ENCODE measurements around the gene NEUROG2.

NEUROG2 gene

DNA sequence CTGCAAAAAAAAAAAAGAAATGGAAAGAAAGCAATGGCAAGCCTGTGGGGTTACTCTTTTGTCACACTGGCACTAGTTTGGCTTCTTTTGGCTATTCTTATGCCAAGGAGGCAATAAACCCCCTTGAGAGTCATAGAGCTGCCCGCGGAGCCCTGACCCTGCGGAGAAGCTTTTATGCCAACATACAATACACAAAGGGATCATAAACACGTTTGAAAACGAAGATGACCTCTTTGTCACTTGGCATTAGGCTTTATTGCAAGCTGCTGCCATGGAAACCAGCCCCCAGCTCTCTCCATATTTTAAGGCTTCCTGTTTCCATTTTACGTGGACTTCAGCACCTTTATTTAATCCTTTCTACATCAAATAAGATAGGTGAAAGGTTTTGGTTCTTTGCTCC lies 7.6 kb downstream of the NEUROG2 start:
- no peak for TF ChIP-seq ZBTB7A (IDR thresholded peaks at IDR 0.05; ENCODE audit: low read depth)
- TF ChIP-seq FOXM1 (IDR thresholded peaks at IDR 0.05; ENCODE audit: borderline replicate concordance, low read depth) = no peak
- TF ChIP-seq NFIC (IDR thresholded peaks at IDR 0.05) = no peak
- no peak for TF ChIP-seq EP300 (IDR thresholded peaks at IDR 0.05; ENCODE audit: borderline replicate concordance)
- TF ChIP-seq, protein P1, sequence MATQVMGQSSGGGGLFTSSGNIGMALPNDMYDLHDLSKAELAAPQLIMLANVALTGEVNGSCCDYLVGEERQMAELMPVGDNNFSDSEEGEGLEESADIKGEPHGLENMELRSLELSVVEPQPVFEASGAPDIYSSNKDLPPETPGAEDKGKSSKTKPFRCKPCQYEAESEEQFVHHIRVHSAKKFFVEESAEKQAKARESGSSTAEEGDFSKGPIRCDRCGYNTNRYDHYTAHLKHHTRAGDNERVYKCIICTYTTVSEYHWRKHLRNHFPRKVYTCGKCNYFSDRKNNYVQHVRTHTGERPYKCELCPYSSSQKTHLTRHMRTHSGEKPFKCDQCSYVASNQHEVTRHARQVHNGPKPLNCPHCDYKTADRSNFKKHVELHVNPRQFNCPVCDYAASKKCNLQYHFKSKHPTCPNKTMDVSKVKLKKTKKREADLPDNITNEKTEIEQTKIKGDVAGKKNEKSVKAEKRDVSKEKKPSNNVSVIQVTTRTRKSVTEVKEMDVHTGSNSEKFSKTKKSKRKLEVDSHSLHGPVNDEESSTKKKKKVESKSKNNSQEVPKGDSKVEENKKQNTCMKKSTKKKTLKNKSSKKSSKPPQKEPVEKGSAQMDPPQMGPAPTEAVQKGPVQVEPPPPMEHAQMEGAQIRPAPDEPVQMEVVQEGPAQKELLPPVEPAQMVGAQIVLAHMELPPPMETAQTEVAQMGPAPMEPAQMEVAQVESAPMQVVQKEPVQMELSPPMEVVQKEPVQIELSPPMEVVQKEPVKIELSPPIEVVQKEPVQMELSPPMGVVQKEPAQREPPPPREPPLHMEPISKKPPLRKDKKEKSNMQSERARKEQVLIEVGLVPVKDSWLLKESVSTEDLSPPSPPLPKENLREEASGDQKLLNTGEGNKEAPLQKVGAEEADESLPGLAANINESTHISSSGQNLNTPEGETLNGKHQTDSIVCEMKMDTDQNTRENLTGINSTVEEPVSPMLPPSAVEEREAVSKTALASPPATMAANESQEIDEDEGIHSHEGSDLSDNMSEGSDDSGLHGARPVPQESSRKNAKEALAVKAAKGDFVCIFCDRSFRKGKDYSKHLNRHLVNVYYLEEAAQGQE (IDR thresholded peaks at IDR 0.05; ENCODE audit: low read depth) = no peak
- TF ChIP-seq CEBPB (IDR thresholded peaks at IDR 0.05) = no peak
- TF ChIP-seq YY1 (IDR thresholded peaks at IDR 0.05; ENCODE audit: low read depth) = no peak
- no peak for TF ChIP-seq CREB1 (IDR thresholded peaks at IDR 0.05; ENCODE audit: low read depth)
- no peak for TF ChIP-seq TEAD4 (IDR thresholded peaks at IDR 0.05)
- no peak for TF ChIP-seq EGR1 (IDR thresholded peaks at IDR 0.05)
- TF ChIP-seq TAF1 (IDR thresholded peaks at IDR 0.05; ENCODE audit: low read depth) = no peak
- TF ChIP-seq, protein P2, sequence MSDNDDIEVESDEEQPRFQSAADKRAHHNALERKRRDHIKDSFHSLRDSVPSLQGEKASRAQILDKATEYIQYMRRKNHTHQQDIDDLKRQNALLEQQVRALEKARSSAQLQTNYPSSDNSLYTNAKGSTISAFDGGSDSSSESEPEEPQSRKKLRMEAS (IDR thresholded peaks at IDR 0.05) = no peak
- no peak for TF ChIP-seq RAD21 (IDR thresholded peaks at IDR 0.05; ENCODE audit: low read depth)
- TF ChIP-seq TCF12 (IDR thresholded peaks at IDR 0.05; ENCODE audit: low read depth) = no peak
- TF ChIP-seq, protein P3, sequence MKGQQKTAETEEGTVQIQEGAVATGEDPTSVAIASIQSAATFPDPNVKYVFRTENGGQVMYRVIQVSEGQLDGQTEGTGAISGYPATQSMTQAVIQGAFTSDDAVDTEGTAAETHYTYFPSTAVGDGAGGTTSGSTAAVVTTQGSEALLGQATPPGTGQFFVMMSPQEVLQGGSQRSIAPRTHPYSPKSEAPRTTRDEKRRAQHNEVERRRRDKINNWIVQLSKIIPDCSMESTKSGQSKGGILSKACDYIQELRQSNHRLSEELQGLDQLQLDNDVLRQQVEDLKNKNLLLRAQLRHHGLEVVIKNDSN (IDR thresholded peaks at IDR 0.05) = no peak

DNA sequence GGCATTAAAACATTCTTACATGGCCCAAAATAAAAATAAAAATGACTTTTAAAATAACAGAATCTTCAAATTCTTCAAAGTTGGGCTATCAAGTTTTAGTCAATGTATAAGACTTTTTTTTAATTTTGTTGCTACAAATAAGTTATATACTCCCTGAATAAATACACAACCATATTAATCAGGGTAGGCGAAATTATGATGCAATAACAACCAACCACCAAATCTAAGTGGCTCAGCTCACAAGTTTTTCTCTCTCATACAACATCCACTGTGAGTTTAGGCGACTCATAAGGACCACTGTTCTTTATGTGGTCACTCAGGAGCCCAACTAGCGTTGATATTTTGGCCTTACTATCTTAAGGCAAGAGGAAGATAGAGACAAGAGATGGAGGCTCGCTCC lies 11.2 kb downstream of the NEUROG2 start:
- TF ChIP-seq TEAD4 (IDR thresholded peaks at IDR 0.05) = no peak
- TF ChIP-seq CREB1 (IDR thresholded peaks at IDR 0.05; ENCODE audit: low read depth) = no peak
- TF ChIP-seq NFIC (IDR thresholded peaks at IDR 0.05) = no peak
- TF ChIP-seq EGR1 (IDR thresholded peaks at IDR 0.05) = no peak
- no peak for TF ChIP-seq TAF1 (IDR thresholded peaks at IDR 0.05; ENCODE audit: low read depth)
- no peak for TF ChIP-seq TCF12 (IDR thresholded peaks at IDR 0.05; ENCODE audit: low read depth)
- no peak for TF ChIP-seq ZBTB7A (IDR thresholded peaks at IDR 0.05; ENCODE audit: low read depth)
- TF ChIP-seq CEBPB (IDR thresholded peaks at IDR 0.05) = no peak

DNA sequence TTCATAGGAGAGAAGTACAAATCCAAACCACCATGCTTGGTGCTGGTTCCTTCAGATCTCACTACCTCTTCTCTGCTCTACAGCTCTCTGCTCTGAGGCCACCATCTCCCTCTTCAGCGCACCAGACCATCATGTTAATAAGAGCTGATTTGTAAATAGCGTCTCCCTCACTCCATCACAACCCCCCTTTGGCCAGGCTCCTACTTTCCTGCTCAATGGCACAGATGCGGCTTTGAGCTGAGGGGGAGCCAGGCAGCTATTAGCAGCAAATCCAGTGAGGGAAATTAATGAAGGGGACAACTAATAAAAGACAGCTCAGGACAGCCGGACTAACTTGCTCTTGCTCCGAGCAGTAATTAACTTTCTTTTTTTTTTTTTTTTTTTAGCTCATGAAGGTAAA lies 13.1 kb downstream of the NEUROG2 start:
- no peak for TF ChIP-seq TEAD4 (IDR thresholded peaks at IDR 0.05)
- TF ChIP-seq EP300 (IDR thresholded peaks at IDR 0.05; ENCODE audit: borderline replicate concordance) = no peak
- TF ChIP-seq ZBTB7A (IDR thresholded peaks at IDR 0.05; ENCODE audit: low read depth) = no peak
- TF ChIP-seq CEBPB (IDR thresholded peaks at IDR 0.05) = no peak
- TF ChIP-seq NFIC (IDR thresholded peaks at IDR 0.05) = no peak
- no peak for TF ChIP-seq EGR1 (IDR thresholded peaks at IDR 0.05)

DNA sequence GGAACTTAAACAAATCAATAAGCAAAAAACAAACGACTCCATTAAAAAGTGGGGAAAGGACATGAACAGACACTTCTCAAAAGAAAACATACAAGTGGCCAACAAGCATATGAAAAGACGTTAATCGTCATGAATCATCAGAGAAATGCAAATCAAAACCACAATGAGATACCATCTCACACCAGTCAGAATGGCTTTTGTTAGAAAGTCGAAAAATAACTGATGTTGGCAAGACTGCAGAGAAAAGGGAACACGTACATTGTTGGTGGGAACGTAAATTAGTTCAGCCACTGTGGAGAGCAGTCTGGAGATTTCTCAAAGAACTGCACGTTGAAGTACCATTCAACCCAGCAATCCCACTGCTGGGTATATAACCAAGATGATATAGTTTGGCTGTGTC lies 23.7 kb downstream of the NEUROG2 start:
- TF ChIP-seq TEAD4 (IDR thresholded peaks at IDR 0.05) (no peak), RAD21 (IDR thresholded peaks at IDR 0.05; ENCODE audit: low read depth) (no peak), TAF1 (IDR thresholded peaks at IDR 0.05; ENCODE audit: low read depth) (no peak), NFIC (IDR thresholded peaks at IDR 0.05) (no peak), CEBPB (IDR thresholded peaks at IDR 0.05) (no peak), ZBTB7A (IDR thresholded peaks at IDR 0.05; ENCODE audit: low read depth) (no peak), EGR1 (IDR thresholded peaks at IDR 0.05) (no peak), FOXM1 (IDR thresholded peaks at IDR 0.05; ENCODE audit: borderline replicate concordance, low read depth) (no peak), YY1 (IDR thresholded peaks at IDR 0.05; ENCODE audit: low read depth) (no peak), EP300 (IDR thresholded peaks at IDR 0.05; ENCODE audit: borderline replicate concordance) (no peak), CREB1 (IDR thresholded peaks at IDR 0.05; ENCODE audit: low read depth) (no peak), TCF12 (IDR thresholded peaks at IDR 0.05; ENCODE audit: low read depth) (no peak)
- TF ChIP-seq, protein P3 (IDR thresholded peaks at IDR 0.05) = no peak
- TF ChIP-seq, protein P2 (IDR thresholded peaks at IDR 0.05) = no peak
- TF ChIP-seq, protein P1 (IDR thresholded peaks at IDR 0.05; ENCODE audit: low read depth) = no peak

DNA sequence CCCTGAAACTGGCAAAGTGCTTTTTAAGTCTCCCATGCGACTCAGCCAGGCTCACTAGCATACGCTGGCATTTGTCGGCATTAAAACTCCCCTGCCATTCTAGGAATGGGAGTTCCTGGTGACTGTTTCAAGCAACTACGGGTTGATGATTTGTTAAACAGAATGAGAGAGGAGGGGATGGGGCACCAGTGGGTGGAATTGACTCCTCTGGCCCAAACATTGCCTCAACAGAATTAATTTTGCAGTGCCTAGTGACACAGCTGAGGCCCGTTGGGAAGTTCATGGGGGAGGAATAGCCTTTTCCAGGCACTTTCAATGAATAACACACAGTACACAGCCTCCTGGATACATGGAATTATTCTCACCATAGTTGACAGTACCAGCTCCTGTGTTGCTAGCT lies 30.1 kb downstream of the NEUROG2 start:
- TF ChIP-seq CEBPB (IDR thresholded peaks at IDR 0.05) (no peak), RAD21 (IDR thresholded peaks at IDR 0.05; ENCODE audit: low read depth) (no peak), YY1 (IDR thresholded peaks at IDR 0.05; ENCODE audit: low read depth) (no peak), TAF1 (IDR thresholded peaks at IDR 0.05; ENCODE audit: low read depth) (no peak), CREB1 (IDR thresholded peaks at IDR 0.05; ENCODE audit: low read depth) (no peak), EP300 (IDR thresholded peaks at IDR 0.05; ENCODE audit: borderline replicate concordance) (no peak), TEAD4 (IDR thresholded peaks at IDR 0.05) (no peak), ZBTB7A (IDR thresholded peaks at IDR 0.05; ENCODE audit: low read depth) (no peak), EGR1 (IDR thresholded peaks at IDR 0.05) (no peak), FOXM1 (IDR thresholded peaks at IDR 0.05; ENCODE audit: borderline replicate concordance, low read depth) (no peak), NFIC (IDR thresholded peaks at IDR 0.05) (no peak), TCF12 (IDR thresholded peaks at IDR 0.05; ENCODE audit: low read depth) (no peak)
- TF ChIP-seq, protein P1 (IDR thresholded peaks at IDR 0.05; ENCODE audit: low read depth) = no peak
- TF ChIP-seq, protein P2 (IDR thresholded peaks at IDR 0.05) = no peak
- TF ChIP-seq, protein P3 (IDR thresholded peaks at IDR 0.05) = no peak

All from Ishikawa (cell line).